ENCODE results near the gene NSUN6.

DNA sequence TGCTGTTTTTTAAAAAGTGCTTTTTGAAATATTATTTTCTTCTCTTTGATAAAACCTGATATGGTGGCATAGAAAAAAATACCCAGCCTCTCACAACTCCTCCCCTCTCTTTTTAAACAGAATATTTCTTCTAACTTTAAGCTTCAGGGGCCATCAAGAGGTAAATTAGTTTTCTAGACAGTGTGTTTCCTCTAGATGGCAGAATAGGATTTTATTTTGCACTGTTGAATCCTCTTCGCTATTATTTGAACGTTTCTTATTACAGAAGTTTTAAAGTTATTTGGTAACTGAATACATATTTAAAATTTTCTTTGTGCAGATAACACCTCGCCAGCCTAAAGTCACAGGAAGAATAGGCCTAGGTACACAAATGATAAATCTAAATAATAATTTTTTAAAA, 38.1 kb upstream of the NSUN6 start:
- TF ChIP-seq, protein P1, sequence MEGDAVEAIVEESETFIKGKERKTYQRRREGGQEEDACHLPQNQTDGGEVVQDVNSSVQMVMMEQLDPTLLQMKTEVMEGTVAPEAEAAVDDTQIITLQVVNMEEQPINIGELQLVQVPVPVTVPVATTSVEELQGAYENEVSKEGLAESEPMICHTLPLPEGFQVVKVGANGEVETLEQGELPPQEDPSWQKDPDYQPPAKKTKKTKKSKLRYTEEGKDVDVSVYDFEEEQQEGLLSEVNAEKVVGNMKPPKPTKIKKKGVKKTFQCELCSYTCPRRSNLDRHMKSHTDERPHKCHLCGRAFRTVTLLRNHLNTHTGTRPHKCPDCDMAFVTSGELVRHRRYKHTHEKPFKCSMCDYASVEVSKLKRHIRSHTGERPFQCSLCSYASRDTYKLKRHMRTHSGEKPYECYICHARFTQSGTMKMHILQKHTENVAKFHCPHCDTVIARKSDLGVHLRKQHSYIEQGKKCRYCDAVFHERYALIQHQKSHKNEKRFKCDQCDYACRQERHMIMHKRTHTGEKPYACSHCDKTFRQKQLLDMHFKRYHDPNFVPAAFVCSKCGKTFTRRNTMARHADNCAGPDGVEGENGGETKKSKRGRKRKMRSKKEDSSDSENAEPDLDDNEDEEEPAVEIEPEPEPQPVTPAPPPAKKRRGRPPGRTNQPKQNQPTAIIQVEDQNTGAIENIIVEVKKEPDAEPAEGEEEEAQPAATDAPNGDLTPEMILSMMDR (IDR thresholded peaks at IDR 0.05), result peak in 1 of 6 experiments; percentile 24
- TF ChIP-seq POLR2AphosphoS5 (IDR thresholded peaks at IDR 0.05), result no peak
